SK-N-SH treated with all-trans-retinoic acid at 6 μM for 48 hours (cell line): Measurements from ENCODE around the gene MYDGF.

Experiments used
- ARNTL ChIP-seq: fragments of 450-650 bp; formaldehyde crosslinking; IDR thresholded peaks from 2 replicates; pipeline ENCODE4 v1.5.0; 2020; ENCODE audit warnings: low read depth, mild to moderate bottlenecking, moderate library complexity, borderline replicate concordance
- PATZ1 ChIP-seq: fragments of 250-450 bp; sonication (Bioruptor Pico); IDR thresholded peaks from 2 replicates; pipeline ENCODE4 v1.8.0; 2020; ENCODE audit warnings: mild to moderate bottlenecking, moderate library complexity, borderline replicate concordance
- TCF4 ChIP-seq: fragments of 250-450 bp; sonication (Bioruptor Pico); IDR thresholded peaks from 2 replicates; pipeline ENCODE4 v1.8.0; 2021; ENCODE audit warnings: mild to moderate bottlenecking, moderate library complexity, borderline replicate concordance
- TOX ChIP-seq: fragments of 250-450 bp; sonication (Bioruptor Pico); IDR thresholded peaks from 2 replicates; pipeline ENCODE4 v1.8.0; 2021; ENCODE audit warnings: mild to moderate bottlenecking, moderate library complexity, borderline replicate concordance
- TF ChIP-seq, protein P1 (sequence below): fragments of 250-450 bp; sonication (Bioruptor Pico); IDR thresholded peaks from 2 replicates; pipeline ENCODE4 v1.5.1; 2020; ENCODE audit warnings: low read depth, mild to moderate bottlenecking, moderate library complexity
- TF ChIP-seq, protein P2 (sequence below): fragments of 250-450 bp; sonication (Bioruptor Pico); IDR thresholded peaks from 2 replicates; pipeline ENCODE4 v1.5.0; 2020; ENCODE audit warnings: mild to moderate bottlenecking, moderate library complexity

- TF ChIP-seq, protein P1, sequence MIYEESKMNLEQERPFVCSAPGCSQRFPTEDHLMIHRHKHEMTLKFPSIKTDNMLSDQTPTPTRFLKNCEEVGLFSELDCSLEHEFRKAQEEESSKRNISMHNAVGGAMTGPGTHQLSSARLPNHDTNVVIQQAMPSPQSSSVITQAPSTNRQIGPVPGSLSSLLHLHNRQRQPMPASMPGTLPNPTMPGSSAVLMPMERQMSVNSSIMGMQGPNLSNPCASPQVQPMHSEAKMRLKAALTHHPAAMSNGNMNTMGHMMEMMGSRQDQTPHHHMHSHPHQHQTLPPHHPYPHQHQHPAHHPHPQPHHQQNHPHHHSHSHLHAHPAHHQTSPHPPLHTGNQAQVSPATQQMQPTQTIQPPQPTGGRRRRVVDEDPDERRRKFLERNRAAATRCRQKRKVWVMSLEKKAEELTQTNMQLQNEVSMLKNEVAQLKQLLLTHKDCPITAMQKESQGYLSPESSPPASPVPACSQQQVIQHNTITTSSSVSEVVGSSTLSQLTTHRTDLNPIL (CRISPR knock-in tag) = no peak
- TF ChIP-seq, protein P2, sequence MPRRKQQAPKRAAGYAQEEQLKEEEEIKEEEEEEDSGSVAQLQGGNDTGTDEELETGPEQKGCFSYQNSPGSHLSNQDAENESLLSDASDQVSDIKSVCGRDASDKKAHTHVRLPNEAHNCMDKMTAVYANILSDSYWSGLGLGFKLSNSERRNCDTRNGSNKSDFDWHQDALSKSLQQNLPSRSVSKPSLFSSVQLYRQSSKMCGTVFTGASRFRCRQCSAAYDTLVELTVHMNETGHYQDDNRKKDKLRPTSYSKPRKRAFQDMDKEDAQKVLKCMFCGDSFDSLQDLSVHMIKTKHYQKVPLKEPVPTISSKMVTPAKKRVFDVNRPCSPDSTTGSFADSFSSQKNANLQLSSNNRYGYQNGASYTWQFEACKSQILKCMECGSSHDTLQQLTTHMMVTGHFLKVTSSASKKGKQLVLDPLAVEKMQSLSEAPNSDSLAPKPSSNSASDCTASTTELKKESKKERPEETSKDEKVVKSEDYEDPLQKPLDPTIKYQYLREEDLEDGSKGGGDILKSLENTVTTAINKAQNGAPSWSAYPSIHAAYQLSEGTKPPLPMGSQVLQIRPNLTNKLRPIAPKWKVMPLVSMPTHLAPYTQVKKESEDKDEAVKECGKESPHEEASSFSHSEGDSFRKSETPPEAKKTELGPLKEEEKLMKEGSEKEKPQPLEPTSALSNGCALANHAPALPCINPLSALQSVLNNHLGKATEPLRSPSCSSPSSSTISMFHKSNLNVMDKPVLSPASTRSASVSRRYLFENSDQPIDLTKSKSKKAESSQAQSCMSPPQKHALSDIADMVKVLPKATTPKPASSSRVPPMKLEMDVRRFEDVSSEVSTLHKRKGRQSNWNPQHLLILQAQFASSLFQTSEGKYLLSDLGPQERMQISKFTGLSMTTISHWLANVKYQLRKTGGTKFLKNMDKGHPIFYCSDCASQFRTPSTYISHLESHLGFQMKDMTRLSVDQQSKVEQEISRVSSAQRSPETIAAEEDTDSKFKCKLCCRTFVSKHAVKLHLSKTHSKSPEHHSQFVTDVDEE (CRISPR knock-in tag) = no peak
- TF ChIP-seq ARNTL (CRISPR knock-in tag) = no peak
- TF ChIP-seq TCF4 (CRISPR knock-in tag) = no peak
- TF ChIP-seq TOX (CRISPR knock-in tag) = no peak
- TF ChIP-seq PATZ1 (CRISPR knock-in tag) = no peak
Measured at GRCh38 chr19:4713384-4713951, 43.3 kb upstream of the MYDGF start.
